HEK293T (cell line): ENCODE results near the gene DYRK3.
A peak's percentile ranks its signal among the peaks of the same experiment; 100 is the strongest.

ENCODE experiments used
- CTCF ChIA-PET: fragments of 350-600 bp; formaldehyde crosslinking; extraction: SDS; loops from one replicate; lab custom pipeline; 2021; ENCODE audit warnings: antibody characterized with exemption, inconsistent platforms; lab: Yijun Ruan, JAX
- POLR2A ChIA-PET: fragments of 350-600 bp; formaldehyde crosslinking; extraction: SDS; loops from one replicate; lab custom pipeline; 2020; ENCODE audit warnings: antibody characterized with exemption, inconsistent platforms; lab: Yijun Ruan, JAX
- DNase-seq: peaks from one replicate; pipeline ENCODE4 v3.0.0; 2012; ENCODE audit warnings: mixed read lengths; ENCODE audit errors: extremely low spot score
- ARNT ChIP-seq: fragments of 450-650 bp; IDR thresholded peaks from 2 replicates; pipeline ENCODE4 v1.6.1; 2017; ENCODE audit warnings: mild to moderate bottlenecking
- BHLHE40 ChIP-seq: fragments of 450-650 bp; IDR thresholded peaks from 2 replicates; pipeline ENCODE4 v1.6.1; 2016; ENCODE audit warnings: mild to moderate bottlenecking, moderate library complexity, borderline replicate concordance
- CTBP1 ChIP-seq: fragments of 450-650 bp; IDR thresholded peaks from 2 replicates; pipeline ENCODE4 v1.6.1; 2016; ENCODE audit warnings: borderline replicate concordance
- ELF4 ChIP-seq: fragments of 450-650 bp; IDR thresholded peaks from 2 replicates; pipeline ENCODE4 v1.6.1; 2017; ENCODE audit warnings: antibody characterized with exemption
- FOXA1 ChIP-seq: fragments of 450-650 bp; IDR thresholded peaks from 2 replicates; pipeline ENCODE4 v1.6.1; 2016; ENCODE audit warnings: mild to moderate bottlenecking
- FOXK2 ChIP-seq: fragments of 450-650 bp; IDR thresholded peaks from 2 replicates; pipeline ENCODE4 v1.6.1; 2016; ENCODE audit warnings: mild to moderate bottlenecking
- FOXM1 ChIP-seq: fragments of 450-650 bp; IDR thresholded peaks from 2 replicates; pipeline ENCODE4 v1.6.1; 2017; ENCODE audit warnings: mild to moderate bottlenecking, borderline replicate concordance
- HDGF ChIP-seq: fragments of 450-650 bp; IDR thresholded peaks from 2 replicates; pipeline ENCODE4 v1.6.1; 2017; ENCODE audit warnings: antibody characterized with exemption, borderline replicate concordance
- L3MBTL2 ChIP-seq: fragments of 450-650 bp; conservative IDR thresholded peaks from 2 replicates; pipeline ENCODE4 v1.6.1; 2016; ENCODE audit warnings: mild to moderate bottlenecking
- LEF1 ChIP-seq: fragments of 450-650 bp; IDR thresholded peaks from 2 replicates; pipeline ENCODE4 v1.6.1; 2017; ENCODE audit warnings: mild to moderate bottlenecking, borderline replicate concordance
- NFRKB ChIP-seq: fragments of 450-650 bp; IDR thresholded peaks from 2 replicates; pipeline ENCODE4 v1.6.1; 2016; ENCODE audit warnings: mild to moderate bottlenecking, moderate library complexity
- SP1 ChIP-seq: fragments of 450-650 bp; IDR thresholded peaks from 2 replicates; pipeline ENCODE4 v1.6.1; 2017
- SUZ12 ChIP-seq: fragments of 450-650 bp; IDR thresholded peaks from 2 replicates; pipeline ENCODE4 v1.6.1; 2016; ENCODE audit warnings: mild to moderate bottlenecking
- TARDBP ChIP-seq: fragments of 450-650 bp; IDR thresholded peaks from 2 replicates; pipeline ENCODE4 v1.6.1; 2016
- ZNF384 ChIP-seq: fragments of 450-650 bp; IDR thresholded peaks from 2 replicates; pipeline ENCODE4 v1.6.1; 2016
- TF ChIP-seq, protein P1 (sequence below): fragments of 450-650 bp; IDR thresholded peaks from 2 replicates; pipeline ENCODE4 v1.6.1; 2016

Gene DYRK3

DNA sequence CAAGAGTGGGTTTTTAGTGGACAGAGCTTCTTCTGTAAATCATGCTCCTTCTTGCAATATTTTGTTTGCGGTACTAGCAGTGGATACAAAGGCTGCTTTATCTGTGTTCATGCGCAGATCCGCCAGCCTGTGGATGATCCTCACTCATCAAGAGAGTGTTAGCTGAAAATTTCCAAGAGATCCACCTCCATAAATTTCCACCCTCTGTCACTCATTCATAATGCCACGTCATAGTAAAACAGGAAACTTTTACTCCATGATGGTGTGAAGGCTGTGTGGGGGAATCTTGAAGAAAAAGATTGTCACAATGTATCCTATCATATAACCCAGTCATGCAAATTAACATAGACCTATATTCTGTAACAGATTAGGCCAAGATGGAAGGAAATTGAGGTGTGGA lies 44.9 kb downstream of the DYRK3 start:
- TF ChIP-seq SUZ12: no peak
- TF ChIP-seq, protein P1, sequence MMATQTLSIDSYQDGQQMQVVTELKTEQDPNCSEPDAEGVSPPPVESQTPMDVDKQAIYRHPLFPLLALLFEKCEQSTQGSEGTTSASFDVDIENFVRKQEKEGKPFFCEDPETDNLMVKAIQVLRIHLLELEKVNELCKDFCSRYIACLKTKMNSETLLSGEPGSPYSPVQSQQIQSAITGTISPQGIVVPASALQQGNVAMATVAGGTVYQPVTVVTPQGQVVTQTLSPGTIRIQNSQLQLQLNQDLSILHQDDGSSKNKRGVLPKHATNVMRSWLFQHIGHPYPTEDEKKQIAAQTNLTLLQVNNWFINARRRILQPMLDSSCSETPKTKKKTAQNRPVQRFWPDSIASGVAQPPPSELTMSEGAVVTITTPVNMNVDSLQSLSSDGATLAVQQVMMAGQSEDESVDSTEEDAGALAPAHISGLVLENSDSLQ: 0 out of 2 replicates have a peak, but pooled peaks have one; percentile 38
- DNase-seq: no peak
- ChIA-PET POLR2A (no interaction called here), CTCF (no interaction called here)

GRCh38 chr1:206681359-206681758 lies 46.0 kb downstream of the DYRK3 start:
- ChIA-PET CTCF (no interaction called here), POLR2A (no interaction called here)
- TF ChIP-seq NFRKB: no peak
- TF ChIP-seq LEF1: no peak
- TF ChIP-seq ZNF384: no peak
- TF ChIP-seq CTBP1: no peak
- TF ChIP-seq, protein P1: no peak
- DNase-seq: no peak

DNA sequence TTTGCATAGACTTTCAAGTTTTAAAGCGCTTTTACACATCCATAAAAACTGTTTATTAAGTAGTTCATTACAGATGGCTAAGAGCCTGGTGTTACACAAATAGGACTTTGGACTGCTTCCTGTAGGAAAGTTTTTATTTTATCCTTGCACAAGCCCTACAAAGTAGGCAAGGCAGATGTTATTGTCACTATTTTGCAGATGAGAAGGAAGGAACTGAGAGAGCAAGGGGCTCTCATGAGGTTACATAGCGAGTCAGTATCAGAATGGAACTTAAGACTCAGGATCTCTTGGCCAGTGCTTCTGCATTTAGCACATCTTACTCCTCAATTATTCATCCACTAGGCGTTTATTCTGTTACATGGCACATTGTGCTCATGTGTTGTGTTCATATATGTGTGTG lies 46.8 kb downstream of the DYRK3 start:
- ChIA-PET CTCF (interaction anchor here (0.5 kb wide), 1 partner anchor 17 kb away, joined by 3 read pairs; no protein-coding TSS in a partner anchor), POLR2A (no interaction called here)
- no peak for DNase-seq
- TF ChIP-seq, protein P1: no peak
- TF ChIP-seq LEF1 (no peak), ELF4 (no peak)

- DNase-seq: no peak
- TF ChIP-seq FOXA1 (no peak), L3MBTL2 (no peak), CTBP1 (no peak), ARNT (no peak), SUZ12 (no peak), FOXK2 (no peak), HDGF (no peak), NFRKB (no peak), FOXM1 (no peak), SP1 (no peak), ZNF384 (no peak), LEF1 (no peak), BHLHE40 (no peak), TARDBP (no peak), ELF4 (no peak)
- TF ChIP-seq, protein P1: no peak
- POLR2A ChIA-PET: interaction anchor here (1.0 kb wide), 1 partner anchor 48 kb away, joined by 3 read pairs; the partner anchor contains the start of gene DYRK3
- CTCF ChIA-PET: interaction anchor here (1.1 to 1.2 kb wide), 2 partner anchors 20 to 24 kb away, joined by 3 to 5 read pairs; no protein-coding TSS in a partner anchor
These were observed 48.0 kb downstream of the DYRK3 start for GRCh38 chr1:206683313-206683712.

GRCh38 chr1:206684003-206684402 lies 48.7 kb downstream of the DYRK3 start:
- TF ChIP-seq ELF4: no peak
- TF ChIP-seq, protein P1: no peak
- TF ChIP-seq HDGF: no peak
- no peak for TF ChIP-seq CTBP1
- TF ChIP-seq L3MBTL2: no peak
- TF ChIP-seq TARDBP: no peak
- ChIA-PET CTCF (interaction anchor here (0.8 to 1.2 kb wide), 3 partner anchors 21 to 49 kb away, joined by 3 to 5 read pairs (median 3); partner anchors contain the start of gene DYRK3), POLR2A (interaction anchor here (0.5 to 1.0 kb wide), 8 partner anchors 8 to 68 kb away, joined by 3 read pairs; partner anchors contain the start of gene DYRK3)
- no peak for DNase-seq

- CTCF ChIA-PET: interaction anchor here (0.8 to 1.2 kb wide), 2 partner anchors 22 to 50 kb away, joined by 3 to 5 read pairs; partner anchors contain the start of gene DYRK3
- POLR2A ChIA-PET: interaction anchor here (0.5 to 1.0 kb wide), 7 partner anchors 8 to 69 kb away, joined by 3 read pairs; no protein-coding TSS in a partner anchor
- peak; percentile 98 for DNase-seq
- no peak for TF ChIP-seq SUZ12
- no peak for TF ChIP-seq FOXM1
- TF ChIP-seq HDGF: no peak
- TF ChIP-seq CTBP1: no peak
- no peak for TF ChIP-seq L3MBTL2
These were observed 49.4 kb downstream of the DYRK3 start, which contains the start of gene MAPKAPK2 for GRCh38 chr1:206684478-206685333. Gene MAPKAPK2 (plus strand): TSS chr1:206684905. CDS start chr1:206685230, 325 bp downstream.
